ENCODE measurements around the gene NID1.

DNA sequence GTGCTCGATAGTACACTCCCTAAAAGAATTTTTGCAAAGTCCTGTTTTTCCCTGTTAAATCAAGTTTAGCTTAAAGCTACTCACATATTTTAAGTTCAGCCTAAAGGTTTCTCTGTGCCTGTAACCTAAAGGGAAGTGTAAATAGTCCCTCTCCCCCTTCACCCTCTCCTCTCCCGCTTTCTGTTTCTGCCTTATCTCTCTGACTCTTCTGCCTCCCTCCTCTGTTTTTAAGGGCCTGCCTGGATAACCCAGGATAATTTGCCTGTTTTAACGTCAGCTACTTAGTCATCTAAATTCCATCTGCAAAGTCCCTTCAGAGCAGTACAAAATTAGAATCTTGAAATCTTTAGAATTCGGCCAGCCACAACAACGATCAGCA lies 92.6 kb downstream of the NID1 start:
- TF ChIP-seq, protein P1, sequence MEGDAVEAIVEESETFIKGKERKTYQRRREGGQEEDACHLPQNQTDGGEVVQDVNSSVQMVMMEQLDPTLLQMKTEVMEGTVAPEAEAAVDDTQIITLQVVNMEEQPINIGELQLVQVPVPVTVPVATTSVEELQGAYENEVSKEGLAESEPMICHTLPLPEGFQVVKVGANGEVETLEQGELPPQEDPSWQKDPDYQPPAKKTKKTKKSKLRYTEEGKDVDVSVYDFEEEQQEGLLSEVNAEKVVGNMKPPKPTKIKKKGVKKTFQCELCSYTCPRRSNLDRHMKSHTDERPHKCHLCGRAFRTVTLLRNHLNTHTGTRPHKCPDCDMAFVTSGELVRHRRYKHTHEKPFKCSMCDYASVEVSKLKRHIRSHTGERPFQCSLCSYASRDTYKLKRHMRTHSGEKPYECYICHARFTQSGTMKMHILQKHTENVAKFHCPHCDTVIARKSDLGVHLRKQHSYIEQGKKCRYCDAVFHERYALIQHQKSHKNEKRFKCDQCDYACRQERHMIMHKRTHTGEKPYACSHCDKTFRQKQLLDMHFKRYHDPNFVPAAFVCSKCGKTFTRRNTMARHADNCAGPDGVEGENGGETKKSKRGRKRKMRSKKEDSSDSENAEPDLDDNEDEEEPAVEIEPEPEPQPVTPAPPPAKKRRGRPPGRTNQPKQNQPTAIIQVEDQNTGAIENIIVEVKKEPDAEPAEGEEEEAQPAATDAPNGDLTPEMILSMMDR (IDR thresholded peaks at IDR 0.05) = no peak
- no peak for TF ChIP-seq POLR2A (IDR thresholded peaks at IDR 0.05)
